HG02938 (cell line): Measurements from ENCODE around the gene SRD5A1.

Experiments used
- ATAC-seq: cut with Tn5 transposase; IDR thresholded peaks from one replicate; pipeline ENCODE4 v1.9.1; 2021; ENCODE audit warnings: mild to moderate bottlenecking, moderate library complexity; ENCODE audit not compliant: unreplicated experiment

The SRD5A1 gene, protein sequence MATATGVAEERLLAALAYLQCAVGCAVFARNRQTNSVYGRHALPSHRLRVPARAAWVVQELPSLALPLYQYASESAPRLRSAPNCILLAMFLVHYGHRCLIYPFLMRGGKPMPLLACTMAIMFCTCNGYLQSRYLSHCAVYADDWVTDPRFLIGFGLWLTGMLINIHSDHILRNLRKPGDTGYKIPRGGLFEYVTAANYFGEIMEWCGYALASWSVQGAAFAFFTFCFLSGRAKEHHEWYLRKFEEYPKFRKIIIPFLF

DNA sequence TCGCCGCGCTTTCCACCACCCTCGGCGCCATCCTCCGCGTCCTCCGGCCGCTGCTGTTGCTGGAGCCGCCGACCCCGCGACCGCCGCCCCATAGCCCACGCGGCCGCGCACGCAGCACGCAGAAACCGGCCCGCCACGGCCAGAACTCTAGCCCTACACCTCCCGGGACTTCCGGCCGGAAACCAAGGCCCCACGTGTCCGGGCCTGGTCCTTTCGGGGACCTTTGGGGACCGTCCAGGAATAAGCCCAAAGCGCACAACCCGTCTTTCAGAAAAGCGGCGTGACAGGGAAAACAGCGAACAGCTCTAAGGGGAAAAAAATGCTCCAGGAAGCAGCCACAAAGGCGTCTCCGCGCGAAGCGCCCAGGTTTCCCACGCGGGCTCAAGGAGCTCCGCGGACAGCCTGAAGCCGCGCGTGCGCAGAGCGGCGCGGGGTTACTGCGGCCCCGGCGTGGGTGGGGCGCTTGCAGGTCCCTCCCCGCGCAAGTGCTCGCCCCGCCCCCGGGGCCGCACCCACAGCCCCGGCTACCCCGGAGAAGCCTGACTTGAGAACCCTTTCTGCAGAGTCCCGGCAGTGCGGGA is at the start of gene SRD5A1, which contains the start of gene NSUN2:
TSS of gene SRD5A1 (plus strand) at position 553 of the 581 bp plus-strand sequence. CDS start 137 bp downstream, outside the sequence.
TSS of gene NSUN2 (minus strand) at position 157 of the 581 bp plus-strand sequence. CDS start at position 92, 65 bp downstream.
- ATAC-seq = peak; percentile 84

DNA sequence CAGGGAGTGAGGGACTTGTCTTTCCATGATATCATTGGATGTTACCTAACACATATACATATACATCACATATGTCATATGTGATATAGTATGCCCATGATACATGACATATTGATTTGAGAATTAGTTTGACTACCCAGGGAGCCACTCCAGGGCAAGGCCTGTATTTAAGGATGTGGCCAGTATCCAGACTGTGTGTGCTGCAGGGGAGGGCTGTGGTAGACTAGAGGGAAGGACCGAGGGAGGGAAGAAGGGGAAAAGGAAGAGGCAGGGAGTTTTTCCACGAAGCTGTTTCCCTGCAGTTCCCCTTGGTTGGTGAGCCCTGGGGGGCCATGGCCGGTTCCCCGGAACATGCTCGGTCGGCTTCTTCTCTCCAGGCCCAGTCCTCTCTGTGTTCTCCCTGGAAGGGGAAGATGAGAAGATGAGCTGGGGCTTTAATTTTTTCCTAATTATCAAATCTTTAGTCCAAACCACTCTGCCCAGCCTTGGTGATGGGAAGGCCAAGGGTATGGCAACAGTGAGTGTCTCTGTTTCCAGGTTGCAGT is 49.1 kb upstream of the SRD5A1 start:
- no peak for ATAC-seq

DNA sequence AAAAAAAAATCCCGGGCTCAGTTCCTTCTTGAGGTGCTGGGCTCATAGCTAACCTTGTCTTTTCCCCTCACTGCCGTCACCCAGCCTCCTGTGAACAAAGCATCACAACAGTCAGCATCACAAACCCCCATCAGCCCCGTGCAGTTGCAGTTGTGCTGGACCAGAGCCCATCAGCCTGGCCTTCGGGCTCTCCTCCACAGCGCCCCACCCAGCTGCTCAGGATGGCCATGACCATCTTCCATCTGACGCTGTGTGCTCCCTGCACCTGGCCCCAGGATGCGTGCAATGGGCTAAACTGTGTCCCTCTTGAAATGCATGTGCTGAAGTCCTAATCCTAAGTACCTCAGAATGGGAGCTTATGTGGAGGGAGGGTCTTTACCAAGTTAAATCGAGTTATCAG is 48.5 kb upstream of the SRD5A1 start:
- no peak for ATAC-seq

DNA sequence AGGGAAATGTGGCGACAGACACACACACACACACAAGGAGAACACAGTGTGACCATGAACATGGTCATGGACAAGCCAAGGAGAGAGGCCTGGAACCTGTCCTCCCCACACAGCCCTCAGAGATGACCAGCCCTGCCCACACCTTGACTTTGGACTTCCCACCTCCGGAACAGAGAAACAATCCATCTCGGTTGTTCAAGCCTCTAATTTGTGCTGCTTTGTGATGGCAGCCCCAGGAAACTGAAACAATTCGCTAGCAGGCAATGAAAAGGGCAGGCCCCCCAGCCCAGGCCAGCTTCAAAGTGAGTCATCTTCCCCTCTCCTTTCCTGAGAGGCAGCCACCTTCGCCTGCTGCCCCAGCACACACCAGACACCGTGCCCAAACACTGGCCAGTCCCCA is 48.1 kb upstream of the SRD5A1 start:
- ATAC-seq = no peak

DNA sequence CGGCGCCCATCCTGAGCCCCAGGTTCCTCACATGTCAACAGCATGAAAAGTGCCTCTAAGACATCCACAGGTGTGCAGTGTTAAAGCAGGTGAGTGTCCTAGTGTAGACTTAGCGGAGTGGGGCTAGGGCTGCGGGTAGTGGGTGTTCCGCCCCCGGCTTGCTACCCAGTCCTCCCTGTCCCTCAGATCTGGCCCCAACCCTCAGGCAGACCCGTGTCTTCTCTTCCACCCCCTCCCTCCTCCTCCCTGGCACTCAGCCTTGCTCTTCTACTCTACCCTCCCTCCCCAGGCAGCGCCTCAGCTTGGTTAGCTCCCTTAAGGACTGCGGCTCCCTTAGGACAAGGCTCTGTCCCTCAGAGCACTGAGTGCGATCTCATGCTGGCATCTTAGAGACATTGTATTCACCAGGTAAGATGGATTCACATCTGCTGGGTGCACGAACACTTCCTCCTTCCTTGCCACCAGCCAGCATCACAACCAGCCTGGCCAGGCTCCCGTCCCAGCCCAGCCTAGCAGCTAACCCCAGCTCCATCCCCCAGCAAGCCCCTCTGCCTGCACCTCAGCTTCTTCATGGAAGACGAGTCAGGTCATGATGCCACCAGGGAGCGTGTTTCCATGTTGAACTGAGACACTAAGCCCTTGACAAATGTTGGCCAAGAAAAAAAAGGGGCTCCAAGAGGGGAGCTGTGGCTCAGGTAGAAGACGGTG is 47.1 kb upstream of the SRD5A1 start:
- no peak for ATAC-seq

DNA sequence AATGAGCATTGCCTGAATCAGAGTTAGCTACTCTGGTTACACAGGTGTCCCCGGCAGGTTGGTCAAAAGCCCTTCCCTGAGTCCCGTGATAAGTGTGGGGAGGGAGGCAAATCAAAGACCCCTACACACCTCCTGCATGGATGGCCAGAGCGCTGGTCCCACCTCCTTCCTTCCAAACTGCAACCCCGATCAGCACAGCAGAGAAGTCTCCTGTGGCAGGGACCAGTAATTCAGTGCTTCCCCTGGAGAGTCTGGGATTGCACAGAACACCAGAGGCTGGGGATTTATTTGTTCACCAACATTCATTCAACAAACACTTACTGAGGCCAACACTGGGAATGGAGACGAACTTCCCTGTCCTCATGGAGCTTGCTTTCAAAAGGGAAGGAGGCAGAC is 46.6 kb upstream of the SRD5A1 start:
- no peak for ATAC-seq

DNA sequence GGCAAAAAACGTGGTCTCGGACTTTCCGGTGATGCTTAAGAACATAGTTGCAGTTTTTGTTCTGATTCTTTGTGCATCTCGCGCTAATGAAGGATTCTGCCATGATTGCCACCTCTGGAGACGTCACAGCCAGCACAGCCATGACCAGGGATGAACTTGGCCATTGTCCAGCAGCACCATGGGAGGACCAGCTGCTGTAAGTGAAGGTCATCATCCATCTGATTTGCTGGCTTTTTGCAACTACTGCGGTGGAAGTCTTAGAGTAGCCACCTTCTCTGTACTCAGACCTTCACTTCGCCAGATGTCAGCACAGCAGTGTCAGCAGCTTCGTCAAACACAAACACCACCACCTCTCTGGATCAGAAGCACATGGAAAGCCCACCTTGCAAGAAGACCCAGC is 46.1 kb upstream of the SRD5A1 start:
- ATAC-seq = no peak

DNA sequence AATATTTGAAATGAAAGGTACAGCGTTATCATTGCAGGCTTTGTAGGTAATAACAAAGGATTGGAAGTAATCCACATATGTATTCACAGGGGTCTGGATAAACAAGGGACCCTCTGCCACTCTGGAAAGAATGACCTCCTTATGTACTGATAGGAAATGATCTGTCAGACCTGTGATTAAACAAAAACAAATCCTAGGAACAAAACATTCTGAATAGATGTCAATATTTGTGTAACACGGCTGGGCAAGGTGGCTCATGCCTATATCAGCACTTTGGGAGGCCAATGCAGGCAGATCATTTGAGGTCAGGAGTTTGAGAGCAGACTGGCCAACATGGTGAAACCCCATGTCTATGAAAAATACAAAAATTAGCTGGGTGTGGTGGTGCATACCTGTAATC is 42.7 kb upstream of the SRD5A1 start:
- ATAC-seq = no peak

DNA sequence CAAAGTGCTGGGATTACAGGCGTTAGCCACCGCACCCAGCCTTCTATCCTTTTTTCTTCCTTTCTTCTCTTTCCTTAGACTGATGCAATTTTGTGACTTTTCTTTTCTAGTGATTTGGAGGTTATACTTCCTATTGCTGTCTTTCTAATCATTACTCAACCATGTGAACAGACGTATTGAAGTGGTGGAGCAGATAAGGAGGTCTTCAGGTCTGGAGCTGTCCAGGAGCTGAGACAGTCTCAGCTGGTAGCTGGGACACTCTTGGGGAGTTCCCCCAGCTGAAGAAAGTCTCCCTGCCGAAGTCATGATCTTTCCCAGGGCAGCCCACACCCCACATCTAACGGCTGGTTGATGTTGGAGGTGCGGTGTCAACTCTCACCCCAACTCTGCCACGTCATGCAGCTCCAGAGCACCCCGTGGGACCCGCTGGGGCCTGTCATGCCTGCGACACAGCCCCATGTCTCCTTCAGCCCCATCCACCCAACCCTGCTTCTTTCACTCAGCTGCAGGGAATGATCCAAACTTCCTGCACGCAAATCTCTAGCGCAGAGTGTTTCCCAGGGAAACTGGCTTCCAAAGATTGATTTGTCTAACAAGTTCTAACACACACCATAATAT is 41.5 kb upstream of the SRD5A1 start:
- ATAC-seq = no peak

DNA sequence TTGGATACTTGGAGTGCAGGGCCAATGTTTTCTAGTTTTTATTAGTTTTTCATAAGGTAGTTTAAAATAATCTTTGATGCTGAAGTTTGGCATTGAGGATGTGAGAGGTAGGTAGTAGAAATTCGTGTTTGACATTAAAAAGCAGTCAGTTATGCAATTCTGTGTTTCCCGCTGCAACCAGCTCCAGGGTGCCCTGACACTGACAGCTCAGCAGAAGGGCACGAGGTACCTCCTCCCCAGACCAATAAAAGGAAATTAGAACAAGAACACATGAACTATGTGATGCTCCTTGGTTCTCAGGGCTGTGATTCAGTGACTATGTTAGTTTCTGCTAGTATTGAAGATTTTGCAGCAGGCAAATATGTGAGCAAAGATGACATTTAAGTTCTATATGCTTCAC is 40.6 kb upstream of the SRD5A1 start:
- ATAC-seq = no peak

DNA sequence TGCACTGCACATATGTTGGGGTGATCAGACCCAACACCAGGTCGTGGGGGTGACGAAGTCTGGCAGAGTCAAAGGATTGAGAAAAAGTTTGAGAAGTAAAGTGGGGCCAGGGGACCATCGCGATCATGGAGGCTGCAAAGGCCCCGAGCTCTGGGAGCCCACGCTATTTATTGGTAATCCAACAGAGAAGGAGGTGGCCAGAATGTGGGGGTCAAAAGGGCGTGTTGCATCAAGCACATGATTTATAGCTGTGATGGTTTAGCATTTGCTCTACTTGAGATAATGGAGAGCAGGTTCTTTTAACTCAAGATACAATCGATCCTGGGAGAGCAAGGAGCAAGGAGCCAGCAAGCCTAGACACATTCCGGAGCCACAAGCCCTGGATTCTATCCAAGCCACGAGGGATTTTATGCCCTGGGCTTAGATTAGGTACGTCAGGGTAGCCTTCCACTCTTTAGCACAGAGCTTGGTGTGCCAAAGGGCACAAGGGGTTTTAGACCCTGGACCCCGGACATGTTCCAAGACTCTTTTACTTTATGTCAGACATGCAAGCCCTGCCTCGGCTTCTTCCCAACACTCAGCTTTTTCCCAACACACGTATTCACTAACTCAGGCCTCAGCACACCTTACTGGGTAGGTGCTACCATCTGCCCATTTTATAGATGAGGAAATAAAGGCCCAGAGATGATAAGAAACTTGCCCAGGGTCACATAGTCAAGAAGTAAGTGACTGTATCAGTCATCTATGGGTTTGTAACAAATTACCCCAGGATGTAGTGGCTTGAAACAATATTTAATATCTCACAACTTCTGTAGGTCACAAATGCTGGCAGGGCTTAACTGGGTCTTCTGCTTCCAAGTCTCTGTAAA is 39.9 kb upstream of the SRD5A1 start:
- no peak for ATAC-seq

DNA sequence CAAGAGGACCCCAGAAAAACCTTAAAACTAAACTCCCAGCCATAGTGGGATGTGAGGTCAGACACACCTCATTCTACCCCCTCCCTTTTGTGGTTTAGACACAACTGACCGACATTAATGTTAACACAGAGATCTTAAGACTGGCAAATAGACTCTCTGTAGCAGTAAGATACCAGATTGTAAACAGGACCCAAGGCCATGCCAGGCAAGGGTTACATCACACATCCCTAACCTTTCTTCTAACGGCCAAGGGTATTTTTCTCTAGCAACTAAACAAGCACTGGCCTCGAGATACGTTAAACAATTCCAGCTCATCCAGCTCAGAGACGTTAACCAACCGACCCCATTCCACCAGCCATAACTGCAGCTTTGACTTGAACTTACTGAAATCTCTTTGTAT is 39.2 kb upstream of the SRD5A1 start:
- no peak for ATAC-seq

DNA sequence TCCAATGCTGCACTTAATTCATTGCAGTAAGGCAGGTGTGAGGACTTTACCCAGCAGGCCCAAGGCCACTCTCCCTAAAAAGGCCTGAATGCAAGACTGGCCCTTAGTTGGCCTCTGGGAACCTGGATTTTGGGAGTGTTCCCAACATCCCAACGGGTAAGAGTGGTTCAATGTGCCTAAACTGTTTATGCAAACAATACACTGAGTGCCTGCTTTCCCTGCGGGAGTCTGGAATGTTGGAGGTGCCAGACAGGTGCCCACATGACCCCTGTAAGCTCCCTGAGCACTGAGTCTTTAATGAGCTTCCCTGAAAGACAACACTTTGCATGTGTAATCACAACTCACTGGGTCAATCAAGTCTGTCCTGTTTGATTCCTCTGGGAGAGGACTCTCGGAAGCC is 37.8 kb upstream of the SRD5A1 start:
- no peak for ATAC-seq

DNA sequence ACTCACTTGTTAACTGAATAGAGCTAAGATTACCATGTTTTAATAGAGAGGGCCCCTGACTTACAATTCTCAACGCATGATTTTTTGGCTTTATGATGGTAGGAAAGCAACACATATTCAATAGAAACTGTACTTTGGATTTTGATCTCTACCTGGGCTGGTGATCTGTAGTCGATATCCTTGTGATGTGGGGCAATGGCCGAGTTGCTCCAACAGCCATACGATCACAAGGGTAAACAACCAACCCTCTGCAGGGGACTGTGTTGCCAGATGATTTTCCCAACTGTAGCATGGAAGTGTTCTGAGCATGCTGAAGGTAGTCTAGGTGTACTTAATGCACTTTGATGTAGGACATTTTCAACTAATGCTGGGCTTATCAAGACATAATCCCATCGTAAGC is 36.9 kb upstream of the SRD5A1 start:
- ATAC-seq = no peak

DNA sequence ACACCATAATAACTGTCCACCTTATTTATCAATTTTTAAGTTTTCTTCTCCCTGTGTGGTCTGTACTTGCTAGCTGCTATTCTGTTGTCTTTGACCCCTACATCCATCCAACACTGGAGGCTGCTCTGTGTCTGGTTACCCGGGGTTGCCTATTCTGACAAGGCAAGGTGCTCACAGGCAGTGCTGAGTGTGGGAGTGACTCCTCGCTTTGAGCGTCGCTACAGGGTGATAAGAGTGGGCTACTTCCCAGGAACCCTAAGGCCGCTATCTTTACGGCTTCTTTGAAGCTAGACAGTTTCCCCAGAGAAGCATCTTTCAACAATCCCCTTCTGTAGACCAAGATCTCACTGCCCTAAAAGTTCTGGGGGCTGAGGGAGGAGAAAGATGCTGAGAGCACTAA is 35.7 kb upstream of the SRD5A1 start:
- no peak for ATAC-seq

DNA sequence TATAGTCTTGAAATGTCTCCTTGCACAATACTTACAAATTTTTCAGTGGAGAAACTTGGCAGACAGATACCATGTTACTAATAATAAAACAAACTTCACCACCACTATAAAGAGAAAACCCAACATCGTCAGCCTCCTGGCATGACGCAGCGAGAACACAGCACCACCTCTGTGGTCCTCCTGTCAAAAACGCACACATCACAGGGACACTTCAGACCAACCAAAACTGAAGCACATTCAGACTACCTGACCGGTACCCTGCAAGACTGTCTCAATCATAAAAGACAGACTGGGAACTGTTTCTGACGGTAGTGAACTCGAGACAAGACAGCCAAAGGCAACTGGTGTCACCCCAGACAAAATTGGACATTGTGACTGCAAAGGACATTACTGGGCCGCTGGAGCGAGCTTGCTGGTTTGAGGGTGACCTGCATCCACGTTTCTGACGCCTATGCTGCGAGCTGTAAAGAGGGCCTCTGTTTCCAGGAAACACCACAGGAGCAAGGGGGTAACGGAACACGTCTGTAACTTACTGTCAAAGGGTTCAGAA is 34.8 kb upstream of the SRD5A1 start:
- no peak for ATAC-seq

DNA sequence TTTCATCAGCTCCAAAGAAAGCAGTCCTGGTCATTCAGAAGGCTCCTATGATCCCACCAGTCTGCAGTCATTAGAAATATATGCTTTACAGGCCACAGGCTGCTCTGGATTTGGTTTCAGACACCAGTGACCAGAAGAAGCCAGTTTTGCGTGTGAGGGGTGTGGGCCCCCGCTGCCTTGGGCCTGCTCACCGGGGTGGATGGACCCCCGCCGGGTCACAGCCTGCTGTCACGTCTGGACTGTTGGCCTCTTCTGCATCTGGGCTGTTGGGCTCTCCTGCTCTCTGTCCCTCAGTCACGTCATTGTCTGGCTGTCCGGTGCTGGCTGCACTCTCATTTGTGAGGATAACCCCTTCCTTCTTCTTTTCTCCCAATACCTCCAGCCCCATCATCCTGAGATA is 33.5 kb upstream of the SRD5A1 start:
- ATAC-seq = no peak

DNA sequence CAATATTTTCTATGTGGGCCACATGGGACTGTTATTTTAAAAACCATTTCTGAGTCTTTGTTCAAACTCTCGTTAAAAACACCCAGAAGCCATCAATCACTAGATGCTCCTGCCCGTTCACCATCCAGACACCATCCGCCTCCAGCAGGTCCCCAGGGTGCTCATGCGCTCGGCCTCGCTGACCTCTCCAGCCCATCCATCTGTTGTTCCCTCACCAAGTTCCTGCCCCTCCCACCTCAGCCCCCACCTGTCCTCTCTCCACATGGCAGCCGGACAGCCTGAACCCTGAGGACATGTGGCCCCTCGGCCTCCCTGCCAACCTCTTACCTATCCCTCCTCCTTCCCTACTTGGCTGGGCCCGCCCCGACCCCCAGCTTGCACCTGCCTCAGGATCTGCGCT is 32.0 kb upstream of the SRD5A1 start:
- ATAC-seq = no peak

DNA sequence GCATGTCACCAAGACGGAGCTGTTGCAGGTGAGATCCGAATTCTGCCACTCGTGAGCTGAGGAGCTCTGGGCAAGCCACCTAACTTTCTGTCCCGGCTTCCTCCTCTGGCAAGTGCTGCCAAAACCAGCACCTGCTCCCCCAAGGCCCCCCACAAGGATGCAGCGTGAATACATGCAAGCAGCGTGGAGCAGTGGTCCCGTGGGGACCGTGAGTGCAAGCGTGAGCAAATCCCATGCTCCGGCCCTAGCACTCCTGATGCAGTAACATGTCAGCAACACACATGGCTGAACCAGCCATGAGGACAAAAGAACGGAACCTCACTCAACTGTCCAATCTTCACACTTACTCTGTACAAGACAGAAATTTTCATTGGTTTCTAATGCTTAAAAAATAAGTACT is 31.4 kb upstream of the SRD5A1 start:
- no peak for ATAC-seq

DNA sequence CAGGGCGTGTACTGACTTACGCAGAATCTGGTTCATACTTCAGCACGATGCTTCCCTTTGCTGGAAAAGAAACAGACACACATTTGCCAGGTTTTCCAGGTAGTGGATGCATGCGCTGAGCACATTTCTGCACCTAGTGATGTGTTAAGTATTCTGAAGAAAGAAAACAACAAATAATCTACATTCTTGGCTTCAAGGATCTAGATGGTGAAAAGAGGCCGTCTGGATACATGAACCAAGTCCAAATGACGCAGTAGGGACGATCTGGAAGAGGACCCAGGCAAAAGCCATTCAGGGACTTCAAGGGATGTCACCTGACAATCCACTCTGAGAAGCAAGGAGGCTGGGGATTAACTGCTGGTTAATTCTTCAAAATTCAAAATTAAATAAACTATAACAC is 30.8 kb upstream of the SRD5A1 start:
- no peak for ATAC-seq
